HepG2 (cell line): ENCODE results near the gene PLCG1. TPM values are rescaled to one million over a fixed set of nuclear protein-coding genes. Genes with fewer than 3 reads are reported as not detected.
A peak's percentile ranks its signal among the peaks of the same experiment; 100 is the strongest.

ENCODE experiments used
- BRD4 ChIP-seq: sonication (generic); formaldehyde crosslinking; IDR thresholded peaks from 2 replicates; pipeline ENCODE4 v1.4.0; 2020; ENCODE audit warnings: missing genetic modification reagents
- EED ChIP-seq: sonication (generic); formaldehyde crosslinking; IDR thresholded peaks from 2 replicates; pipeline ENCODE4 v1.5.0; 2020; ENCODE audit warnings: mild to moderate bottlenecking, missing genetic modification reagents
- ESRRA ChIP-seq: sonication (generic); formaldehyde crosslinking; IDR thresholded peaks from 2 replicates; pipeline ENCODE4 v1.5.1; 2020; ENCODE audit warnings: mild to moderate bottlenecking, low read depth, missing genetic modification reagents
- GZF1 ChIP-seq: sonication (generic); formaldehyde crosslinking; IDR thresholded peaks from 2 replicates; pipeline ENCODE4 v1.5.1; 2020; ENCODE audit warnings: mild to moderate bottlenecking, missing genetic modification reagents
- HOXA3 ChIP-seq: sonication (generic); formaldehyde crosslinking; IDR thresholded peaks from 2 replicates; pipeline ENCODE4 v1.5.0; 2020; ENCODE audit warnings: missing genetic modification reagents
- KDM5A ChIP-seq: fragments of 200-600 bp; sonication (generic); IDR thresholded peaks from 2 replicates; pipeline ENCODE4 v1.7.0; 2018; ENCODE audit warnings: antibody characterized with exemption, mild to moderate bottlenecking, low read length, borderline replicate concordance
- REL ChIP-seq: sonication (generic); formaldehyde crosslinking; conservative IDR thresholded peaks from 2 replicates; pipeline ENCODE4 v1.8.0; 2022; ENCODE audit warnings: mild to moderate bottlenecking, missing genetic modification reagents, moderate library complexity
- RFX5 ChIP-seq: IDR thresholded peaks from 2 replicates; pipeline ENCODE4 v1.6.1; 2011; ENCODE audit warnings: low read depth, low read length, improper control_type of control experiment
- SAP130 ChIP-seq: IDR thresholded peaks from 2 replicates; pipeline ENCODE4 v1.6.1; 2016; ENCODE audit warnings: low read depth
- SCMH1 ChIP-seq: sonication (generic); formaldehyde crosslinking; IDR thresholded peaks from 2 replicates; pipeline ENCODE4 v1.9.0; 2021; ENCODE audit warnings: missing genetic modification reagents, mild to moderate bottlenecking, borderline replicate concordance
- THAP11 ChIP-seq: IDR thresholded peaks from 2 replicates; pipeline ENCODE4 v1.6.1; 2016; ENCODE audit warnings: missing biosample characterization, missing genetic modification reagents
- ZBTB7A ChIP-seq: sonication (generic); formaldehyde crosslinking; IDR thresholded peaks from 2 replicates; pipeline ENCODE4 v1.8.0; 2022; ENCODE audit warnings: mild to moderate bottlenecking, missing genetic modification reagents
- ZNF224 ChIP-seq: sonication (generic); formaldehyde crosslinking; IDR thresholded peaks from 2 replicates; pipeline ENCODE4 v1.5.0; 2020; ENCODE audit warnings: mild to moderate bottlenecking, missing genetic modification reagents
- ZNF235 ChIP-seq: sonication (generic); formaldehyde crosslinking; IDR thresholded peaks from 2 replicates; pipeline ENCODE4 v1.8.1; 2023; ENCODE audit warnings: mild to moderate bottlenecking, missing genetic modification reagents, borderline replicate concordance
- ZNF263 ChIP-seq: sonication (generic); formaldehyde crosslinking; IDR thresholded peaks from 2 replicates; pipeline ENCODE4 v1.4.0; 2020; ENCODE audit warnings: missing genetic modification reagents
- ZNF530 ChIP-seq: sonication (generic); formaldehyde crosslinking; IDR thresholded peaks from 2 replicates; pipeline ENCODE4 v1.5.0; 2020; ENCODE audit warnings: low read depth, mild to moderate bottlenecking, missing genetic modification reagents
- ZNF550 ChIP-seq: sonication (generic); formaldehyde crosslinking; IDR thresholded peaks from 2 replicates; pipeline ENCODE4 v1.4.0; 2020; ENCODE audit warnings: mild to moderate bottlenecking, missing genetic modification reagents, borderline replicate concordance
- ZNF670 ChIP-seq: sonication (generic); formaldehyde crosslinking; IDR thresholded peaks from 2 replicates; pipeline ENCODE4 v1.8.0; 2022; ENCODE audit warnings: mild to moderate bottlenecking, missing genetic modification reagents, borderline replicate concordance
- ZNF678 ChIP-seq: sonication (generic); formaldehyde crosslinking; IDR thresholded peaks from 2 replicates; pipeline ENCODE4 v1.4.0; 2020; ENCODE audit warnings: mild to moderate bottlenecking, missing genetic modification reagents
- ZNF776 ChIP-seq: sonication (generic); formaldehyde crosslinking; IDR thresholded peaks from 2 replicates; pipeline ENCODE4 v1.4.0; 2020; ENCODE audit warnings: mild to moderate bottlenecking, missing genetic modification reagents
- ZNF782 ChIP-seq: sonication (generic); formaldehyde crosslinking; IDR thresholded peaks from 2 replicates; pipeline ENCODE4 v1.4.0; 2020; ENCODE audit warnings: missing genetic modification reagents, mild to moderate bottlenecking, borderline replicate concordance
- polyA plus RNA-seq, 8 experiments: library from polyadenylated mRNA; depleted of rRNA in 3 of 8; stranded (reverse) in 7 of 8; unstranded in 1 of 8; fragments of >200 nt; fragmentation: Illumina TruSeq in 4 of 8; extraction: Trizol in 4 of 8; gene quantifications; 2 replicates each; pipeline versions ENCODE4 v1.2.1 to v1.2.3, GENCODE V29; 2011 to 2016; ENCODE audit warnings: low read depth in 4 of 8, missing spikeins in 1 of 8, mixed read lengths in 1 of 8; ENCODE audit not compliant: insufficient read depth in 1 of 8
- total RNA-seq, 5 experiments: library from RNA; depleted of rRNA; stranded (reverse); fragments of >200 nt; fragmentation: Illumina TruSeq; extraction: Trizol; gene quantifications; 2 replicates each; pipeline ENCODE4 v1.2.3, GENCODE V29; 2016; ENCODE audit warnings: low read depth in 1 of 5
- TF ChIP-seq, protein P1 (sequence below): sonication (generic); formaldehyde crosslinking; conservative IDR thresholded peaks from 2 replicates; pipeline ENCODE4 v1.8.0; 2022; ENCODE audit warnings: mild to moderate bottlenecking, moderate library complexity, missing genetic modification reagents
- TF ChIP-seq, protein P2 (sequence below): sonication (generic); formaldehyde crosslinking; IDR thresholded peaks from 2 replicates; pipeline ENCODE4 v1.8.1; 2023; ENCODE audit warnings: missing genetic modification reagents, mild to moderate bottlenecking, borderline replicate concordance
- TF ChIP-seq, protein P3 (sequence below): IDR thresholded peaks from 2 replicates; pipeline ENCODE4 v1.6.1; 2016; ENCODE audit warnings: mild to moderate bottlenecking
- TF ChIP-seq, protein P4 (sequence below): sonication (generic); formaldehyde crosslinking; IDR thresholded peaks from 2 replicates; pipeline ENCODE4 v1.4.0; 2020; ENCODE audit warnings: mild to moderate bottlenecking, missing genetic modification reagents
- TF ChIP-seq, protein P5 (sequence below): sonication (generic); formaldehyde crosslinking; IDR thresholded peaks from 2 replicates; pipeline ENCODE4 v1.8.0; 2022; ENCODE audit warnings: missing genetic modification reagents, mild to moderate bottlenecking, borderline replicate concordance

The PLCG1 gene
- total and polyA plus RNA-seq, 2 of the 13 experiments (the other 11 are each of a cell fraction or from before 2014, with no cell fraction given), result 85.3 to 158 TPM

DNA sequence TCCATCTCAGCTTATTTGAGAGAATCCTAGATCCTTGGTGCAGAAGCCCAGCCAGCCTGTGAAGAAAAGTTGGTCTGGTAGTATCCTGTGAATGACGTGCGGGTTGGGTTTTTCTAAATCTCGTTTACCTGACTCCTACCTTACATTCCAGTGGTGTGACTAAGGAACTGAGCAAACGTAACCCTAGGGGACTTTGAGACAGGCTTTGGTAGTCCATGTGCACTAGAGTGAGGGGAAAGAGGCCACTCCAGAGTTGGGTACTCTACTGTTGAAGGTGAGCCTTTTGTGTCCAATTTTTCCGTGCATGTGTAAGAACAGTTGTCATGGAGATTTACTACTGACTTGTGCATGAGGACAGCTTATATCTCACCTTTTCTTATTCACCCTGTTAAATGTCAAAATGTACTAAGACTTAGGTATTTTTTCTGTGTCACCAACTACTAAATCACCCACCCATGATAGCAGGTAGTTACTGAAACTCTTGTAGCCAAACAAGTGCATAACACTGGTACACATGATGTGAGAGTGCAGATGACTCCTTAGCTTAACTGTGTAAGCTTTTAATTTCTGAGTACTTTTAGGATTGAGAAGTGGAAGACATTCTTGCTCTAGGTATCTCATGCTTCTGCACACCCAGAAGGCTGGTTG lies 26.3 kb upstream of the PLCG1 start (continued):
- TF ChIP-seq, protein P1, sequence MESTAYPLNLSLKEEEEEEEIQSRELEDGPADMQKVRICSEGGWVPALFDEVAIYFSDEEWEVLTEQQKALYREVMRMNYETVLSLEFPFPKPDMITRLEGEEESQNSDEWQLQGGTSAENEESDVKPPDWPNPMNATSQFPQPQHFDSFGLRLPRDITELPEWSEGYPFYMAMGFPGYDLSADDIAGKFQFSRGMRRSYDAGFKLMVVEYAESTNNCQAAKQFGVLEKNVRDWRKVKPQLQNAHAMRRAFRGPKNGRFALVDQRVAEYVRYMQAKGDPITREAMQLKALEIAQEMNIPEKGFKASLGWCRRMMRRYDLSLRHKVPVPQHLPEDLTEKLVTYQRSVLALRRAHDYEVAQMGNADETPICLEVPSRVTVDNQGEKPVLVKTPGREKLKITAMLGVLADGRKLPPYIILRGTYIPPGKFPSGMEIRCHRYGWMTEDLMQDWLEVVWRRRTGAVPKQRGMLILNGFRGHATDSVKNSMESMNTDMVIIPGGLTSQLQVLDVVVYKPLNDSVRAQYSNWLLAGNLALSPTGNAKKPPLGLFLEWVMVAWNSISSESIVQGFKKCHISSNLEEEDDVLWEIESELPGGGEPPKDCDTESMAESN, result no peak
- TF ChIP-seq SAP130 (peak; percentile 75), THAP11 (CRISPR knock-in tag) (no peak), SCMH1 (CRISPR knock-in tag) (no peak), ZBTB7A (CRISPR knock-in tag) (no peak; the same call in 1 of the 2 replicates), ZNF670 (CRISPR knock-in tag) (no peak), GZF1 (CRISPR knock-in tag) (no peak), ZNF776 (no peak), ZNF530 (CRISPR knock-in tag) (no peak), ZNF678 (CRISPR knock-in tag) (no peak), REL (no peak), ZNF263 (CRISPR knock-in tag) (no peak), ZNF224 (CRISPR knock-in tag) (no peak), ZNF235 (no peak), RFX5 (0 out of 2 replicates have a peak, but pooled peaks have one; percentile 30), BRD4 (CRISPR knock-in tag) (no peak), KDM5A (no peak), HOXA3 (CRISPR knock-in tag) (no peak), ZNF782 (CRISPR knock-in tag) (no peak), ZNF550 (CRISPR knock-in tag) (no peak), EED (CRISPR knock-in tag) (no peak), ESRRA (CRISPR knock-in tag) (no peak)
- TF ChIP-seq, protein P2, sequence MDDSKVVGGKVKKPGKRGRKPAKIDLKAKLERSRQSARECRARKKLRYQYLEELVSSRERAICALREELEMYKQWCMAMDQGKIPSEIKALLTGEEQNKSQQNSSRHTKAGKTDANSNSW (CRISPR knock-in tag), result no peak
- TF ChIP-seq, protein P3, sequence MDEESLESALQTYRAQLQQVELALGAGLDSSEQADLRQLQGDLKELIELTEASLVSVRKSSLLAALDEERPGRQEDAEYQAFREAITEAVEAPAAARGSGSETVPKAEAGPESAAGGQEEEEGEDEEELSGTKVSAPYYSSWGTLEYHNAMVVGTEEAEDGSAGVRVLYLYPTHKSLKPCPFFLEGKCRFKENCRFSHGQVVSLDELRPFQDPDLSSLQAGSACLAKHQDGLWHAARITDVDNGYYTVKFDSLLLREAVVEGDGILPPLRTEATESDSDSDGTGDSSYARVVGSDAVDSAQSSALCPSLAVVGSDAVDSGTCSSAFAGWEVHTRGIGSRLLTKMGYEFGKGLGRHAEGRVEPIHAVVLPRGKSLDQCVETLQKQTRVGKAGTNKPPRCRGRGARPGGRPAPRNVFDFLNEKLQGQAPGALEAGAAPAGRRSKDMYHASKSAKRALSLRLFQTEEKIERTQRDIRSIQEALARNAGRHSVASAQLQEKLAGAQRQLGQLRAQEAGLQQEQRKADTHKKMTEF, result peak; percentile 35; the same call in 1 of the 2 replicates
- TF ChIP-seq, protein P4, sequence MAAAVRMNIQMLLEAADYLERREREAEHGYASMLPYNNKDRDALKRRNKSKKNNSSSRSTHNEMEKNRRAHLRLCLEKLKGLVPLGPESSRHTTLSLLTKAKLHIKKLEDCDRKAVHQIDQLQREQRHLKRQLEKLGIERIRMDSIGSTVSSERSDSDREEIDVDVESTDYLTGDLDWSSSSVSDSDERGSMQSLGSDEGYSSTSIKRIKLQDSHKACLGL, result no peak
- TF ChIP-seq, protein P5, sequence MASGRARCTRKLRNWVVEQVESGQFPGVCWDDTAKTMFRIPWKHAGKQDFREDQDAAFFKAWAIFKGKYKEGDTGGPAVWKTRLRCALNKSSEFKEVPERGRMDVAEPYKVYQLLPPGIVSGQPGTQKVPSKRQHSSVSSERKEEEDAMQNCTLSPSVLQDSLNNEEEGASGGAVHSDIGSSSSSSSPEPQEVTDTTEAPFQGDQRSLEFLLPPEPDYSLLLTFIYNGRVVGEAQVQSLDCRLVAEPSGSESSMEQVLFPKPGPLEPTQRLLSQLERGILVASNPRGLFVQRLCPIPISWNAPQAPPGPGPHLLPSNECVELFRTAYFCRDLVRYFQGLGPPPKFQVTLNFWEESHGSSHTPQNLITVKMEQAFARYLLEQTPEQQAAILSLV (CRISPR knock-in tag), result no peak
